Loucy (cell line): ENCODE data around the gene GTSE1.

Experiments used
- H2AFZ ChIP-seq: fragments of 200-600 bp; sonication (generic); 2 replicates; pipeline ENCODE4 v1.6.0; 2016; ENCODE audit warnings: antibody characterized with exemption, mild to moderate bottlenecking, low read length, moderate library complexity
- H3F3A ChIP-seq: fragments of 200-600 bp; 2 replicates; pipeline ENCODE4 v1.6.0; 2016; ENCODE audit warnings: antibody characterized with exemption, low read depth, mild to moderate bottlenecking
- H3K27me3 ChIP-seq: fragments of 200-600 bp; sonication (generic); 2 replicates; pipeline ENCODE4 v1.6.1; 2014; ENCODE audit warnings: low read length, mild to moderate bottlenecking; ENCODE audit not compliant: insufficient read depth, poor library complexity, severe bottlenecking
- H3K36me3 ChIP-seq: fragments of 200-600 bp; sonication (generic); 2 replicates; pipeline ENCODE4 v1.6.1; 2016; ENCODE audit warnings: low read length; ENCODE audit not compliant: insufficient read depth
- H3K4me1 ChIP-seq: fragments of 200-600 bp; sonication (generic); 2 replicates; pipeline ENCODE4 v1.5.1; 2014; ENCODE audit warnings: low read length, mild to moderate bottlenecking; ENCODE audit not compliant: insufficient read depth, poor library complexity, severe bottlenecking
- H3K4me2 ChIP-seq: fragments of 200-600 bp; sonication (generic); 2 replicates; pipeline ENCODE4 v1.6.0; 2014; ENCODE audit warnings: antibody characterized with exemption, low read length, low read depth, mild to moderate bottlenecking; ENCODE audit not compliant: poor library complexity, severe bottlenecking
- H3K4me3 ChIP-seq: fragments of 200-600 bp; sonication (generic); 2 replicates; pipeline ENCODE4 v1.5.1; 2014; ENCODE audit warnings: low read length, mild to moderate bottlenecking, mixed read lengths; ENCODE audit not compliant: poor library complexity, severe bottlenecking
- H3K79me2 ChIP-seq: fragments of 200-600 bp; sonication (generic); 2 replicates; pipeline ENCODE4 v1.6.1; 2014; ENCODE audit warnings: low read length; ENCODE audit not compliant: insufficient read depth
- H3K9ac ChIP-seq: fragments of 200-600 bp; sonication (generic); 2 replicates; pipeline ENCODE4 v1.6.0; 2014; ENCODE audit warnings: mild to moderate bottlenecking, low read depth, low read length, moderate library complexity; ENCODE audit not compliant: poor library complexity, severe bottlenecking
- H3K9me2 ChIP-seq: fragments of 200-600 bp; sonication (generic); replicated peaks from 2 replicates; pipeline ENCODE4 v1.6.1; 2016; ENCODE audit warnings: low read depth, low read length, mixed read lengths
- H3K9me3 ChIP-seq: fragments of 200-600 bp; sonication (generic); 2 replicates; pipeline ENCODE4 v1.6.1; 2014; ENCODE audit warnings: mild to moderate bottlenecking, antibody characterized with exemption, low read length, low read depth; ENCODE audit not compliant: insufficient read depth
- H4K20me1 ChIP-seq: fragments of 200-600 bp; sonication (generic); 2 replicates; pipeline ENCODE4 v1.6.0; 2014; ENCODE audit warnings: antibody characterized with exemption, low read length, mild to moderate bottlenecking; ENCODE audit not compliant: insufficient read depth, poor library complexity, severe bottlenecking
- EZH2phosphoT487 ChIP-seq: fragments of 200-600 bp; IDR thresholded peaks from 2 replicates; pipeline ENCODE4 v1.6.1; 2018; ENCODE audit warnings: antibody characterized with exemption, mild to moderate bottlenecking, moderate library complexity, borderline replicate concordance
- TF ChIP-seq, protein P1 (sequence below): fragments of 200-600 bp; sonication (generic); conservative IDR thresholded peaks from 2 replicates; pipeline ENCODE4 v1.5.1; 2014; ENCODE audit warnings: mild to moderate bottlenecking, antibody characterized with exemption, low read length

GTSE1 gene

DNA sequence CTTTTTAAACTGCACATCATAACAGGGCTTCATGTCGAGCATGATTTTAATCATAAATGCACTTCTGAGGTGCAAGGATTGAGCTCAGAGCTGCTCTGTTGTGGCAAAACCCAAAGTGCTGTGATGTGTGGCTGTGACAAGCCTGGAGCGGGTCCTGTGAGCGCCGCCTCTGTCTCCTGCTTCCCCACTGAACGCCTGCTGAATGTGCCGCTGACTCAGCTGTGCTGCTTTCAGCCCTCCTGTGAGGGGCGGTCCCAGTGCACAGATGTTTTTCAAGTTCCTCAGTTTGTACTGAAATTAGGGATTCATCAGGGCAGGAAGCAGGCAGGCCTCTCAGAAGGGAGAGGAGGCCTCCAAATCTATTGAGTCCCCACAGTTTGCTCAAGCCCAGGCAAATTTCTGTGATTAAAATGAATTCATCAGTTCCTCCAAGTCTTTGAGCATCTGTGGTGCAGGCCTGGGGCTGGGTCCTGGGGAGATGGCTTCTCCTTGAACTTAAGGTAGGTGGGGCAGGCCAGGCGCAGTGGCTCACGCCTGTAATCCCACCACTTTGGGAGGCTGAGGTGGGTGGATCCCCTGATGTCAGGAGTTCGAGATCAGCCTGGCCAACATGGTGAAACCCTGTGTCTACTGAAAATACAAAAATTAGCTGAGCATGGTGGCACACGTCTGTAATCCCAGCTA lies 3.0 kb upstream of the GTSE1 start:
- H3K9me2 ChIP-seq: no peaks in the 10 kb centered on the region
- peaks cover 56% of the 10 kb centered on the region for H3K4me1 ChIP-seq
- peak overlapping the region; percentile 45 for H3K9ac ChIP-seq
- no peaks in the 10 kb centered on the region for H3F3A ChIP-seq
- H3K4me3 ChIP-seq: no peak overlapping the region
- no peaks in the 10 kb centered on the region for H4K20me1 ChIP-seq
- H3K9me3 ChIP-seq: no peaks in the 10 kb centered on the region
- peaks cover 9% of the 10 kb centered on the region; the same call in 1 of the 2 replicates for H3K36me3 ChIP-seq
- peak overlapping the region; percentile 25 for H3K4me2 ChIP-seq
- TF ChIP-seq, protein P1, sequence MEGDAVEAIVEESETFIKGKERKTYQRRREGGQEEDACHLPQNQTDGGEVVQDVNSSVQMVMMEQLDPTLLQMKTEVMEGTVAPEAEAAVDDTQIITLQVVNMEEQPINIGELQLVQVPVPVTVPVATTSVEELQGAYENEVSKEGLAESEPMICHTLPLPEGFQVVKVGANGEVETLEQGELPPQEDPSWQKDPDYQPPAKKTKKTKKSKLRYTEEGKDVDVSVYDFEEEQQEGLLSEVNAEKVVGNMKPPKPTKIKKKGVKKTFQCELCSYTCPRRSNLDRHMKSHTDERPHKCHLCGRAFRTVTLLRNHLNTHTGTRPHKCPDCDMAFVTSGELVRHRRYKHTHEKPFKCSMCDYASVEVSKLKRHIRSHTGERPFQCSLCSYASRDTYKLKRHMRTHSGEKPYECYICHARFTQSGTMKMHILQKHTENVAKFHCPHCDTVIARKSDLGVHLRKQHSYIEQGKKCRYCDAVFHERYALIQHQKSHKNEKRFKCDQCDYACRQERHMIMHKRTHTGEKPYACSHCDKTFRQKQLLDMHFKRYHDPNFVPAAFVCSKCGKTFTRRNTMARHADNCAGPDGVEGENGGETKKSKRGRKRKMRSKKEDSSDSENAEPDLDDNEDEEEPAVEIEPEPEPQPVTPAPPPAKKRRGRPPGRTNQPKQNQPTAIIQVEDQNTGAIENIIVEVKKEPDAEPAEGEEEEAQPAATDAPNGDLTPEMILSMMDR: no peak
- no peak for TF ChIP-seq EZH2phosphoT487
- peaks cover 42% of the 10 kb centered on the region for H3K79me2 ChIP-seq
- no peak overlapping the region for H2AFZ ChIP-seq
- no peaks in the 10 kb centered on the region for H3K27me3 ChIP-seq

DNA sequence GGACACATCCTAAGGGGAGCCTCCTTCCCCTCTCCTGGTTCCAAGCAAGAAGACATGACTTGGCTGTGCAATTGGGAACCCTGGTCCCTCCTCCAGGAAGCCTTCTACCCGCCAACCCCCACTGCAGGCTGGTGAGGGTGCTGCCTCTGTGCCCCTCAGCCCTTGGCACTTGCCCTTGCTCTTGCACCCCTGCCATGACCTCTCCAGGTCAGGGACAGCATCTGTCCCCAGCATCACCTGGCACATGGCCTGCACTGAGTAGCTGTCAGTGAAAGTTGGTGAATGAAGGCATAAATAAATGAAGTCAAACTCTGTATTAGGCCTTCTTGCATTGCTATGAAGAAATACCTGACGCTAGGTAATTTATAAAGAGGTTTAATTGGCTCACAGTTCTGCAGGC lies 1.9 kb upstream of the GTSE1 start:
- H3K9ac ChIP-seq: peak overlapping the region; percentile 94
- H3K79me2 ChIP-seq: peaks cover 49% of the 10 kb centered on the region
- H2AFZ ChIP-seq: no peak overlapping the region
- H3K9me3 ChIP-seq: no peaks in the 10 kb centered on the region
- no peaks in the 10 kb centered on the region for H4K20me1 ChIP-seq
- H3K4me3 ChIP-seq: peak overlapping the region; percentile 79
- H3F3A ChIP-seq: no peaks in the 10 kb centered on the region
- no peaks in the 10 kb centered on the region for H3K9me2 ChIP-seq
- H3K27me3 ChIP-seq: no peaks in the 10 kb centered on the region
- H3K4me2 ChIP-seq: peak overlapping the region; percentile 91
- H3K4me1 ChIP-seq: peaks cover 50% of the 10 kb centered on the region
- peaks cover 17% of the 10 kb centered on the region; the same call in 1 of the 2 replicates for H3K36me3 ChIP-seq
- TF ChIP-seq, protein P1: no peak
- no peak for TF ChIP-seq EZH2phosphoT487

GRCh38 chr22:46295277-46295971 lies 1.2 kb upstream of the GTSE1 start:
- Histone ChIP-seq H3K79me2 (peaks cover 55% of the 10 kb centered on the region), H3K9me2 (no peaks in the 10 kb centered on the region), H3K27me3 (no peaks in the 10 kb centered on the region), H2AFZ (no peak overlapping the region), H3F3A (no peaks in the 10 kb centered on the region), H3K9me3 (no peaks in the 10 kb centered on the region), H3K4me2 (peak overlapping the region; percentile 91), H3K36me3 (peaks cover 17% of the 10 kb centered on the region; the same call in 1 of the 2 replicates), H3K9ac (peak overlapping the region; percentile 94), H3K4me1 (peaks cover 48% of the 10 kb centered on the region), H3K4me3 (peak overlapping the region; percentile 79), H4K20me1 (no peaks in the 10 kb centered on the region)
- TF ChIP-seq EZH2phosphoT487: no peak
- TF ChIP-seq, protein P1: no peak
